HepG2 (cell line): ENCODE results near the gene SETD1B. TPM values are rescaled to one million over a fixed set of nuclear protein-coding genes. Genes with fewer than 3 reads are reported as not detected.
A peak's percentile ranks its signal among the peaks of the same experiment; 100 is the strongest.

ENCODE experiments used
- ELF3 ChIP-seq: IDR thresholded peaks from 2 replicates; pipeline ENCODE4 v1.6.1; 2016; ENCODE audit warnings: missing genetic modification reagents, missing compliant biosample characterization
- GABPB1 ChIP-seq: IDR thresholded peaks from 2 replicates; pipeline ENCODE4 v1.6.1; 2016; ENCODE audit warnings: mild to moderate bottlenecking, missing genetic modification reagents, moderate library complexity, missing compliant biosample characterization
- GATAD2A ChIP-seq: IDR thresholded peaks from 2 replicates; pipeline ENCODE4 v1.6.1; 2016
- HMG20B ChIP-seq: conservative IDR thresholded peaks from 2 replicates; pipeline ENCODE4 v1.6.1; 2016; ENCODE audit warnings: missing genetic modification reagents, missing compliant biosample characterization
- HNRNPL ChIP-seq: fragments of 200-400 bp; formaldehyde crosslinking; IDR thresholded peaks from 2 replicates; pipeline ENCODE4 v1.6.1; 2017; ENCODE audit warnings: mild to moderate bottlenecking, low read depth, low read length
- HOXA3 ChIP-seq: sonication (generic); formaldehyde crosslinking; IDR thresholded peaks from 2 replicates; pipeline ENCODE4 v1.5.0; 2020; ENCODE audit warnings: missing genetic modification reagents
- HOXA5 ChIP-seq: sonication (generic); formaldehyde crosslinking; IDR thresholded peaks from 2 replicates; pipeline ENCODE4 v1.4.0; 2020; ENCODE audit warnings: missing genetic modification reagents
- MEF2D ChIP-seq: sonication (generic); formaldehyde crosslinking; IDR thresholded peaks from 2 replicates; pipeline ENCODE4 v1.5.1; 2020; ENCODE audit warnings: mild to moderate bottlenecking, missing genetic modification reagents
- POLR2AphosphoS5 ChIP-seq: IDR thresholded peaks from 2 replicates; pipeline ENCODE4 v1.6.1; 2012; ENCODE audit warnings: low read depth, low read length
- SALL1 ChIP-seq: sonication (generic); formaldehyde crosslinking; IDR thresholded peaks from 2 replicates; pipeline ENCODE4 v1.8.0; 2022; ENCODE audit warnings: mild to moderate bottlenecking, missing genetic modification reagents
- SOX13 ChIP-seq, 3 experiments: fragments of 450-650 bp in 1 of 3; sonication (generic) in 1 of 3; formaldehyde crosslinking in 1 of 3; IDR thresholded peaks in 2 of 3; conservative IDR thresholded peaks in 1 of 3; 2 replicates each; pipeline versions ENCODE4 v1.5.0 to v1.6.1; 2016 to 2020; ENCODE audit warnings: antibody characterized with exemption in 1 of 3, mild to moderate bottlenecking in 1 of 3, missing compliant biosample characterization in 1 of 3, missing genetic modification reagents in 1 of 3, moderate library complexity in 1 of 3
- SSRP1 ChIP-seq: IDR thresholded peaks from 2 replicates; pipeline ENCODE4 v1.6.1; 2016; ENCODE audit warnings: control low read depth
- ZNF12 ChIP-seq: sonication (generic); formaldehyde crosslinking; IDR thresholded peaks from 2 replicates; pipeline ENCODE4 v1.5.0; 2020; ENCODE audit warnings: missing genetic modification reagents
- ZNF260 ChIP-seq: sonication (generic); formaldehyde crosslinking; IDR thresholded peaks from 2 replicates; pipeline ENCODE4 v1.4.0; 2020; ENCODE audit warnings: missing genetic modification reagents, low read depth, mild to moderate bottlenecking, borderline replicate concordance
- ZNF570 ChIP-seq: sonication (generic); formaldehyde crosslinking; IDR thresholded peaks from 2 replicates; pipeline ENCODE4 v1.4.0; 2020; ENCODE audit warnings: mild to moderate bottlenecking, missing genetic modification reagents, borderline replicate concordance
- ZNF841 ChIP-seq: sonication (generic); formaldehyde crosslinking; IDR thresholded peaks from 2 replicates; pipeline ENCODE4 v1.8.1; 2023; ENCODE audit warnings: missing genetic modification reagents, borderline replicate concordance
- ZSCAN21 ChIP-seq: sonication (generic); formaldehyde crosslinking; IDR thresholded peaks from 2 replicates; pipeline ENCODE4 v1.8.0; 2022; ENCODE audit warnings: mild to moderate bottlenecking, missing genetic modification reagents, moderate library complexity, borderline replicate concordance
- polyA plus RNA-seq, 8 experiments: library from polyadenylated mRNA; depleted of rRNA in 3 of 8; stranded (reverse) in 7 of 8; unstranded in 1 of 8; fragments of >200 nt; fragmentation: Illumina TruSeq in 4 of 8; extraction: Trizol in 4 of 8; gene quantifications; 2 replicates each; pipeline versions ENCODE4 v1.2.1 to v1.2.3, GENCODE V29; 2011 to 2016; ENCODE audit warnings: low read depth in 4 of 8, missing spikeins in 1 of 8, mixed read lengths in 1 of 8; ENCODE audit not compliant: insufficient read depth in 1 of 8
- total RNA-seq, 5 experiments: library from RNA; depleted of rRNA; stranded (reverse); fragments of >200 nt; fragmentation: Illumina TruSeq; extraction: Trizol; gene quantifications; 2 replicates each; pipeline ENCODE4 v1.2.3, GENCODE V29; 2016; ENCODE audit warnings: low read depth in 1 of 5
- TF ChIP-seq, protein P1 (sequence below): IDR thresholded peaks from 2 replicates; pipeline ENCODE4 v1.6.1; 2016; ENCODE audit warnings: missing compliant biosample characterization, missing genetic modification reagents, borderline replicate concordance
- TF ChIP-seq, protein P2 (sequence below), 2 experiments: IDR thresholded peaks; 2 replicates each; pipeline ENCODE4 v1.6.1; 2011 to 2012; ENCODE audit warnings: low read length in 2 of 2, borderline replicate concordance in 1 of 2, low read depth in 1 of 2, mild to moderate bottlenecking in 1 of 2, moderate library complexity in 1 of 2
- TF ChIP-seq, protein P3 (sequence below): sonication (generic); IDR thresholded peaks from 2 replicates; pipeline ENCODE4 v1.6.1; 2016; ENCODE audit warnings: low read depth, borderline replicate concordance
- TF ChIP-seq, protein P4 (sequence below): sonication (generic); formaldehyde crosslinking; IDR thresholded peaks from 2 replicates; pipeline ENCODE4 v1.8.0; 2022; ENCODE audit warnings: mild to moderate bottlenecking, missing genetic modification reagents; ENCODE audit not compliant: insufficient replicate concordance

SETD1B gene
- total and polyA plus RNA-seq, 2 of the 13 experiments (the other 11 are each of a cell fraction or from before 2014, with no cell fraction given): 1.1 to 1.4 TPM

DNA sequence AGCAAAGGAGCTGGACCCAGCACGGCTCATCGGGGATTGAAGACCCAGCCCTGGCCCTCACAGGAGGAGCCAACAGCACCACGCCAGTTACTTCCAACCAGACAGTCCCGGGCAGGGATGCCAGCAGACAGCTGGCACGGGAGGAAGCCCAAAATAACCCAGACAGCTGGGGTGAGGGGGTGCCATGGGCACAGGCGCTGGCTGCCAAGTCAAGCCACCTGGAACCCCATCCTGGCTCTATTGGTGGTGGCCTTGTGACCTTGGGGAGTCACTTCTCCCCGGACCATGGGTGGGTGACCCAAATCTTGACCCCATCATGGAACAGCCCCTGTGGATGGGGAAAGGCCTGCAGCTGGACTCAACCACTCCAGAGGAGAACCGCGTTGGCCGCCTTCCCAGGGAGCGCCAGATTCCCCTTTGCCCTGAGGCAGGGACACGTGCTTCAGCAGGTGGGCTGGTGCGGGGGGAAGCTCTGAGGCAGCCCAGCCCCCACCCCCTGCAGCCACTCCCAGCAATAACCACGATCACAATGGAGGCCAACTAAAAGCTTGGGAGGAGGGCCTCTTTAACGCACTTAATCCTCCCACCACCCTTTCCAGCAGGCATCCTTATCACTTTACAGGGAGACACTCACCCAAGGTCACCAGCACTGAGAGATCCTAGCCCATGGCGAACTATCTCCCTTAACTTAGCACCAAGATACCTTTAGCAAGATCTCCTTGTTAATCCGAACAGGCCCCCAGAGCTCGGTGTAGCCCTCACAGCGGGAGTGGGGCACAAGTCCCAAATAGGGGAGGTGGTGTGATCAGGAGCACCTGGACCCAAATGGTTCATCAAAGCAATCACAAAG lies 5.6 kb upstream of the SETD1B start (continued):
- TF ChIP-seq, protein P1, sequence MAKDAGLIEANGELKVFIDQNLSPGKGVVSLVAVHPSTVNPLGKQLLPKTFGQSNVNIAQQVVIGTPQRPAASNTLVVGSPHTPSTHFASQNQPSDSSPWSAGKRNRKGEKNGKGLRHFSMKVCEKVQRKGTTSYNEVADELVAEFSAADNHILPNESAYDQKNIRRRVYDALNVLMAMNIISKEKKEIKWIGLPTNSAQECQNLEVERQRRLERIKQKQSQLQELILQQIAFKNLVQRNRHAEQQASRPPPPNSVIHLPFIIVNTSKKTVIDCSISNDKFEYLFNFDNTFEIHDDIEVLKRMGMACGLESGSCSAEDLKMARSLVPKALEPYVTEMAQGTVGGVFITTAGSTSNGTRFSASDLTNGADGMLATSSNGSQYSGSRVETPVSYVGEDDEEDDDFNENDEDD: peak; percentile 79; the same call in 1 of the 2 replicates
- TF ChIP-seq, protein P2, sequence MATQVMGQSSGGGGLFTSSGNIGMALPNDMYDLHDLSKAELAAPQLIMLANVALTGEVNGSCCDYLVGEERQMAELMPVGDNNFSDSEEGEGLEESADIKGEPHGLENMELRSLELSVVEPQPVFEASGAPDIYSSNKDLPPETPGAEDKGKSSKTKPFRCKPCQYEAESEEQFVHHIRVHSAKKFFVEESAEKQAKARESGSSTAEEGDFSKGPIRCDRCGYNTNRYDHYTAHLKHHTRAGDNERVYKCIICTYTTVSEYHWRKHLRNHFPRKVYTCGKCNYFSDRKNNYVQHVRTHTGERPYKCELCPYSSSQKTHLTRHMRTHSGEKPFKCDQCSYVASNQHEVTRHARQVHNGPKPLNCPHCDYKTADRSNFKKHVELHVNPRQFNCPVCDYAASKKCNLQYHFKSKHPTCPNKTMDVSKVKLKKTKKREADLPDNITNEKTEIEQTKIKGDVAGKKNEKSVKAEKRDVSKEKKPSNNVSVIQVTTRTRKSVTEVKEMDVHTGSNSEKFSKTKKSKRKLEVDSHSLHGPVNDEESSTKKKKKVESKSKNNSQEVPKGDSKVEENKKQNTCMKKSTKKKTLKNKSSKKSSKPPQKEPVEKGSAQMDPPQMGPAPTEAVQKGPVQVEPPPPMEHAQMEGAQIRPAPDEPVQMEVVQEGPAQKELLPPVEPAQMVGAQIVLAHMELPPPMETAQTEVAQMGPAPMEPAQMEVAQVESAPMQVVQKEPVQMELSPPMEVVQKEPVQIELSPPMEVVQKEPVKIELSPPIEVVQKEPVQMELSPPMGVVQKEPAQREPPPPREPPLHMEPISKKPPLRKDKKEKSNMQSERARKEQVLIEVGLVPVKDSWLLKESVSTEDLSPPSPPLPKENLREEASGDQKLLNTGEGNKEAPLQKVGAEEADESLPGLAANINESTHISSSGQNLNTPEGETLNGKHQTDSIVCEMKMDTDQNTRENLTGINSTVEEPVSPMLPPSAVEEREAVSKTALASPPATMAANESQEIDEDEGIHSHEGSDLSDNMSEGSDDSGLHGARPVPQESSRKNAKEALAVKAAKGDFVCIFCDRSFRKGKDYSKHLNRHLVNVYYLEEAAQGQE (IDR thresholded peaks at IDR 0.05; ENCODE audit: borderline replicate concordance in 1 of 2, low read depth in 1 of 2, low read length in 2 of 2): no peak
- TF ChIP-seq GATAD2A (CRISPR knock-in tag) (peak; percentile 55; the same call in 1 of the 2 replicates), GABPB1 (CRISPR knock-in tag) (peak; percentile 53; the same call in 1 of the 2 replicates), SALL1 (CRISPR knock-in tag) (peak; percentile 34; the same call in 1 of the 2 replicates), HOXA5 (0 out of 2 replicates have a peak, but pooled peaks have one; percentile 20), HMG20B (CRISPR knock-in tag) (no peak), SSRP1 (CRISPR knock-in tag) (no peak), MEF2D (CRISPR knock-in tag) (peak; percentile 54; the same call in 1 of the 2 replicates), HNRNPL (peak; percentile 89), SOX13 (IDR thresholded peaks at IDR 0.05) (no peak), SOX13 (CRISPR knock-in tag; conservative IDR thresholded peaks at IDR 0.05 in 1 of 2, IDR thresholded peaks at IDR 0.05 in 1 of 2) (peak in 1 of 2 experiments; percentile 52; a peak in 2 of 4 replicates), ZSCAN21 (CRISPR knock-in tag) (peak; percentile 76; the same call in 1 of the 2 replicates), ZNF260 (CRISPR knock-in tag) (no peak), ZNF570 (no peak), ZNF12 (no peak), HOXA3 (CRISPR knock-in tag) (peak; percentile 55; the same call in 1 of the 2 replicates), ELF3 (CRISPR knock-in tag) (0 out of 2 replicates have a peak, but pooled peaks have one; percentile 21), POLR2AphosphoS5 (peak; percentile 22; the same call in 1 of the 2 replicates), ZNF841 (CRISPR knock-in tag) (no peak)
- TF ChIP-seq, protein P3, sequence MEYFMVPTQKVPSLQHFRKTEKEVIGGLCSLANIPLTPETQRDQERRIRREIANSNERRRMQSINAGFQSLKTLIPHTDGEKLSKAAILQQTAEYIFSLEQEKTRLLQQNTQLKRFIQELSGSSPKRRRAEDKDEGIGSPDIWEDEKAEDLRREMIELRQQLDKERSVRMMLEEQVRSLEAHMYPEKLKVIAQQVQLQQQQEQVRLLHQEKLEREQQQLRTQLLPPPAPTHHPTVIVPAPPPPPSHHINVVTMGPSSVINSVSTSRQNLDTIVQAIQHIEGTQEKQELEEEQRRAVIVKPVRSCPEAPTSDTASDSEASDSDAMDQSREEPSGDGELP: peak; percentile 39; the same call in 1 of the 2 replicates
- TF ChIP-seq, protein P4, sequence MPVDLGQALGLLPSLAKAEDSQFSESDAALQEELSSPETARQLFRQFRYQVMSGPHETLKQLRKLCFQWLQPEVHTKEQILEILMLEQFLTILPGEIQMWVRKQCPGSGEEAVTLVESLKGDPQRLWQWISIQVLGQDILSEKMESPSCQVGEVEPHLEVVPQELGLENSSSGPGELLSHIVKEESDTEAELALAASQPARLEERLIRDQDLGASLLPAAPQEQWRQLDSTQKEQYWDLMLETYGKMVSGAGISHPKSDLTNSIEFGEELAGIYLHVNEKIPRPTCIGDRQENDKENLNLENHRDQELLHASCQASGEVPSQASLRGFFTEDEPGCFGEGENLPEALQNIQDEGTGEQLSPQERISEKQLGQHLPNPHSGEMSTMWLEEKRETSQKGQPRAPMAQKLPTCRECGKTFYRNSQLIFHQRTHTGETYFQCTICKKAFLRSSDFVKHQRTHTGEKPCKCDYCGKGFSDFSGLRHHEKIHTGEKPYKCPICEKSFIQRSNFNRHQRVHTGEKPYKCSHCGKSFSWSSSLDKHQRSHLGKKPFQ: peak; percentile 7
